ENCODE data around the gene TAF6. TPM values are rescaled to one million over a fixed set of nuclear protein-coding genes. Genes with fewer than 3 reads are reported as not detected.
"Not testable (repeated sequence)": the region's sequence is repeated elsewhere in the genome, so short reads cannot be mapped to it uniquely, and the experiment has no call there.

Gene TAF6
- total and polyA plus RNA-seq, 8 donors: 43.5 to 69.2 (median 57.5) TPM

DNA sequence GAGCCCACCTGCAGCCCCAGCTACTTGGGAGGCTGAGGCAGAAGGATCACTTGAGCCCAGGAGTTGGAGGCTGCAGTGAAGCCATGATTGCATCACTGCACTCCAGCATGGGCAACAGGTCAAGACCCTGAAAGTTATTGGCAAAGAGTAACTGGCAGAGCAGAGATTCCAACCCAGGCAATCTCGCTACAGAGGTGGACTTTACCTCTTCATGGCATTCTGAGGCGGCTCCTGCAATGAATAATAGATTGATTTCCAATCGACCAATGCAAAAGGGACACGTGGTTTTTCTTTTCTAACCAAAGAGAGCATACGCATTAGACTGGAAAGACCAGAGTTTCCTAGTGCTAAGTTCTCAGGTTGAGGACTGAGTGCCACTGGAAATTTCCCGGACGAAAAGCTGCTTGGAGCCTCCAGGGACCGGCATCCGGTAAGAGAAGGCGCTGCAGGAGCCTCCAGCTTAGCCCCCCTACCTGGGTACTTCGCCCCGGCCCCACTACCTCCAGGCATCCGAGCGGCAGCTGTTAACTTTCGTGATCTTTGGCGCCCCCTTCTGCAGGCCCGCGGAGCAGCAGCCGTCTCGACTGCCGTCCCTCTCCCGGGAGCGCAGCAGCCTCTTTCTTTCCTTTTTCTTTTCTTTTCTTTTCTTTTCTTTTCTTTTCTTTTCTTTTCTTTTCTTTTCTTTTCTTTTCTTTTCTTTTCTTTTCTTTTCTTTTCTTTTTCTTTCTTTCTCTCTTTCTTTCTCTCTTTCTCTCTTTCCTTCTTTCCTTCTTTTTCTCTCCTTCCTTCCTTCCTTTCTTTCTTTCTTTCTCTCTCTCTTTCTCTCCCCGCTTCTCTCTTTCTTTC is 11.7 kb upstream of the TAF6 start:
- DNase-seq: peak; percentile 53 to 94 (median 76)
- TF ChIP-seq, protein P1, sequence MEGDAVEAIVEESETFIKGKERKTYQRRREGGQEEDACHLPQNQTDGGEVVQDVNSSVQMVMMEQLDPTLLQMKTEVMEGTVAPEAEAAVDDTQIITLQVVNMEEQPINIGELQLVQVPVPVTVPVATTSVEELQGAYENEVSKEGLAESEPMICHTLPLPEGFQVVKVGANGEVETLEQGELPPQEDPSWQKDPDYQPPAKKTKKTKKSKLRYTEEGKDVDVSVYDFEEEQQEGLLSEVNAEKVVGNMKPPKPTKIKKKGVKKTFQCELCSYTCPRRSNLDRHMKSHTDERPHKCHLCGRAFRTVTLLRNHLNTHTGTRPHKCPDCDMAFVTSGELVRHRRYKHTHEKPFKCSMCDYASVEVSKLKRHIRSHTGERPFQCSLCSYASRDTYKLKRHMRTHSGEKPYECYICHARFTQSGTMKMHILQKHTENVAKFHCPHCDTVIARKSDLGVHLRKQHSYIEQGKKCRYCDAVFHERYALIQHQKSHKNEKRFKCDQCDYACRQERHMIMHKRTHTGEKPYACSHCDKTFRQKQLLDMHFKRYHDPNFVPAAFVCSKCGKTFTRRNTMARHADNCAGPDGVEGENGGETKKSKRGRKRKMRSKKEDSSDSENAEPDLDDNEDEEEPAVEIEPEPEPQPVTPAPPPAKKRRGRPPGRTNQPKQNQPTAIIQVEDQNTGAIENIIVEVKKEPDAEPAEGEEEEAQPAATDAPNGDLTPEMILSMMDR (IDR thresholded peaks at IDR 0.05): peak; percentile 87 to 94
- Histone ChIP-seq H3K27me3 (no peaks in the 10 kb centered on the region), H3K4me1 (peaks cover 5 to 24% of the 10 kb centered on the region in 2 donors), H3K27ac (no peak overlapping the region), H3K4me3 (no peak overlapping the region), H3K9me3 (no peaks in the 10 kb centered on the region), H3K36me3 (no peaks in the 10 kb centered on the region)
- intact Hi-C loops (cut with DNase I): no loop called here
- peak; percentile 32 for ATAC-seq

DNA sequence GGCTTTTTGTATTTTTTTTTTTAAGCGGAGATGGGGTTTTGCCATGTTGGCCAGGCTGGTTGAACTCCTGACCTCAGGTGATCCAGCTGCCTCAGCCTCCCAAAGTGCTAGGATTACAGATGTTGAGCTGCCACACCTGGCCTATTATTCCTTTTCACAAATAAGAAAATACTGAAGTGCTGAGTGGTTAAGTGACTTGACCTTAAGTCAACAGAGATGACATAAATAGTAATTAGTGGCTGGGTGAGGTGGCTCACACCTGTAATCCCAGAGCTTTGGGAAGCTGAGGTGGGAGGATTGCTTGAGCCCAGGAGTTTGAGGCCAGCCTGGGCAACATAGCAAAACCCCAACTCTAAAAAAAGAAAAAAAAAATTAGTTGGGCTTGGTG is 11.1 kb upstream of the TAF6 start:
- intact Hi-C loops (cut with DNase I): not testable (repeated sequence)

DNA sequence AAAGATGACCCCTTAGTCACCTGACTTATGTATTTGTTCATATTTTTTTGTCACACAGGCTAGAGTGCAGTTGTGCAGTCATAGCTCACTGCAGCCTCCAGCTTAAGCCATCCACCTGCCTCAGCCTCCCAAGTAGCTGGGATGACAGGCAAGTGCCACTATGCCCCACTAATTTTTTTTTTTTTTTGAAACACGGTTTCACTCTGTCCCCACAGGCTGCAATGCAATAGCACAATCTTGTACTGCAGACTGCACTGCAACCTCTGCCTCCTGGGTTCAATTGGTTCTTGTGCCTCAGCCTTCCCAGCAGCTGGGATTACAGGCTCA is 9.4 kb upstream of the TAF6 start:
- no peaks in the 10 kb centered on the region for H3K9me3 ChIP-seq
- intact Hi-C loops (cut with DNase I): no loop called here
- TF ChIP-seq, protein P1 (IDR thresholded peaks at IDR 0.05): no peak
- peaks cover 5 to 39% of the 10 kb centered on the region in 2 donors for H3K4me1 ChIP-seq
- H3K4me3 ChIP-seq: no peak overlapping the region
- no peak for DNase-seq
- H3K36me3 ChIP-seq: no peaks in the 10 kb centered on the region
- no peak overlapping the region for H3K27ac ChIP-seq
- no peaks in the 10 kb centered on the region for H3K27me3 ChIP-seq
- ATAC-seq: no peak

More for the DNA sequence above, 11.1 kb upstream of the TAF6 start:
- not testable (repeated sequence) for H3K4me3 ChIP-seq, H3K9me3 ChIP-seq, H3K36me3 ChIP-seq, ATAC-seq, H3K27ac ChIP-seq, H3K27me3 ChIP-seq, DNase-seq
- H3K4me1 ChIP-seq: peaks cover 5 to 30% of the 10 kb centered on the region in 2 donors

DNA sequence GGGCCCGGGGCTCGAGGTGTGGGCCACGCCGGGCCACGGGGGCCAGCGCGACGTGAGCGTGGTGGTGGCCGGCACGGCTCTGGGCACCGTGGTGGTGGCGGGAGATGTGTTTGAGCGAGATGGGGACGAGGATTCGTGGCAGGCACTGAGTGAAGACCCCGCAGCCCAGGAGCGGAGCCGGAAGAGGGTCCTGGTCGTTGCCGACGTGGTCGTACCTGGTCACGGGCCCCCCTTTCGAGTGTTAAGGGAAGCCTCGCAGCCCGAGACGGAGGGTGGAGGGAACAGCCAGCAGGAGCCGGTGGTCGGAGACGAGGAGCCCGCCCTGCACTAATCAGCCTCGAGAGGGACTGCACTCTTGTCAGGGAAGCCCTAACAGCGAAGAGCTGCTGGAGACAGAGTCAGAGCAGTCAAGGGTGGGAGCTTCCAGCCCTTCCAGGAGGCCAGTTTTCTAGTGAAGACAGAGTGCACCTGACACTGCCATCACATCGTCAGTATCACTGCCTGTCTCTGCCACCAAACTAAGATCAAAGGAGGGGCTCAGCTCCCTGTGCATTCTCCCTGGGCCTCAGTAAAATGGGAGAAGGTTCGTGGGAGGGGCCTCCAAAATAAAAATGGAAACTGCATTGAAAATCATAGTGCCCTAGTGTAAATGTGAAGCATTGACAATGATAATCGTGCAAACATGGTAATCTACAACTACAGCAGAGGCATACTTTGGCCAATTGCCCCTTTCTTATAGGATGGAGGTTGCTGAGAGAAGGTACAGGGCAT is 8.9 kb upstream of the TAF6 start:
- peak; percentile 0 for ATAC-seq
- TF ChIP-seq, protein P1 (IDR thresholded peaks at IDR 0.05): no peak
- Histone ChIP-seq H3K27ac (peak overlapping the region; percentile 96 to 97), H3K4me3 (peak overlapping the region; percentile 93 to 96), H3K4me1 (peaks cover 5 to 39% of the 10 kb centered on the region in 2 donors), H3K27me3 (no peaks in the 10 kb centered on the region), H3K36me3 (no peaks in the 10 kb centered on the region), H3K9me3 (no peaks in the 10 kb centered on the region)
- intact Hi-C loops (cut with DNase I): no loop called here
- peak in 2 of 4 donors; percentile 18 to 39 for DNase-seq

DNA sequence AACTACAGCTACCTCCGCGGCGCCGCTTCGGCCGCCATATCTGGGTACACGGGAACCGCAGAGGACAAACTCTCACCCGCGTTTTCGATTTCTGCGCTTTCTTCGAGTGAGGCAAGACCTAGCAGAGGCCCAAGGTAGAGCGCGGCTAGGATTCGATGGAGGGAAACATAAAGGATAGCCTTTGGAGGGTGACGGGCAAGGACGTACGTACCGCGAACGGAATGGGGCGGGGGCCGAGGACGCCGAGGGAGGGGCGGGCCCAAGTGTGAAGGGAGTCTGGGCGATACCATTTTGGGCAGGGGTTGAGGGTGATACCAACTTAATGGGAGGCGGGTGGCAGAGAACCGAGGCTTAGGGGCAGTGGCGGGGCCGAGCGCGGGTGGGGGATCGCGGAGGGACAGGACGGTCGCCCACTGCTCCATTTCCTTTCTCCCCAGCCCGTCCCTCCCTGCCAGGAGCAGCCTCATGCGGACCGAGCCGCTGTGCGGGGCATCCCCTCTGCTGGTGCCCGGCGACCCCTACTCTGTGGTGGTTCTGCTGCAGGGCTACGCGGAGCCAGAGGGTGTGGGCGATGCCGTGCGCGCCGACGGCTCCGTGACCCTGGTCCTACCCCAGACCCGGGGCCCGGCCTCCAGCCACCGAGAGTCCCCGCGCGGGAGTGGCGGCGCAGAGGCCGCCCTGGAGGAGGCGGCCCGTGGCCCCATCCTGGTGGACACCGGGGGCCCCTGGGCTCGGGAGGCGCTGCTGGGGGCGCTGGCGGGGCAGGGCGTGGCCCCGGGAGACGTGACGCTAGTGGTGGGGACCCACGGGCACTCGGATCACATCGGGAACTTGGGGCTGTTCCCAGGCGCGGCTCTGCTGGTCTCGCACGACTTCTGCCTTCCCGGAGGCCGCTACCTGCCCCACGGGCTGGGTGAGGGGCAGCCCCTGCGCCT is 8.0 kb upstream of the TAF6 start, which contains the start of gene MBLAC1:
Gene MBLAC1 (plus strand): TSS at position 37 of the 935 bp plus-strand sequence. CDS start 429 bp downstream, at position 466.
- Histone ChIP-seq H3K27ac (peak within 1 kb of the TSS; percentile 96 to 97), H3K36me3 (no peaks in the 10 kb centered on the region), H3K9me3 (no peaks in the 10 kb centered on the region), H3K4me3 (peak within 1 kb of the TSS; percentile 93 to 96), H3K27me3 (no peaks in the 10 kb centered on the region), H3K4me1 (peaks cover 5 to 39% of the 10 kb centered on the region in 2 donors)
- ATAC-seq: peak; percentile 96
- TF ChIP-seq, protein P1 (IDR thresholded peaks at IDR 0.05): no peak
- intact Hi-C loops (cut with DNase I): no loop called here
- DNase-seq: peak; percentile 91 to 95 (median 92)
